Occipital lobe (tissue), 3 donors: ENCODE data around the gene SHISA4. TPM values are rescaled to one million over a fixed set of nuclear protein-coding genes. Genes with fewer than 3 reads are reported as not detected.
"Not testable (repeated sequence)": the region's sequence is repeated elsewhere in the genome, so short reads cannot be mapped to it uniquely, and the experiment has no call there.

ENCODE experiments used
- DNase-seq: peaks from one replicate; lab custom pipeline; 2025; lab: John Stamatoyannopoulos, UW
- small RNA-seq: library from RNA; depleted of rRNA; stranded (forward); fragments of <200 nt; gene quantifications from one replicate; pipeline ENCODE3, GENCODE V24; 2014
- total RNA-seq: library from RNA; depleted of rRNA; stranded (reverse); fragments of >200 nt; gene quantifications from one replicate; pipeline ENCODE4 v1.2.3, GENCODE V29; 2014

Gene SHISA4
- total RNA-seq, 1 donor from 2014 or later: 16.1 TPM

DNA sequence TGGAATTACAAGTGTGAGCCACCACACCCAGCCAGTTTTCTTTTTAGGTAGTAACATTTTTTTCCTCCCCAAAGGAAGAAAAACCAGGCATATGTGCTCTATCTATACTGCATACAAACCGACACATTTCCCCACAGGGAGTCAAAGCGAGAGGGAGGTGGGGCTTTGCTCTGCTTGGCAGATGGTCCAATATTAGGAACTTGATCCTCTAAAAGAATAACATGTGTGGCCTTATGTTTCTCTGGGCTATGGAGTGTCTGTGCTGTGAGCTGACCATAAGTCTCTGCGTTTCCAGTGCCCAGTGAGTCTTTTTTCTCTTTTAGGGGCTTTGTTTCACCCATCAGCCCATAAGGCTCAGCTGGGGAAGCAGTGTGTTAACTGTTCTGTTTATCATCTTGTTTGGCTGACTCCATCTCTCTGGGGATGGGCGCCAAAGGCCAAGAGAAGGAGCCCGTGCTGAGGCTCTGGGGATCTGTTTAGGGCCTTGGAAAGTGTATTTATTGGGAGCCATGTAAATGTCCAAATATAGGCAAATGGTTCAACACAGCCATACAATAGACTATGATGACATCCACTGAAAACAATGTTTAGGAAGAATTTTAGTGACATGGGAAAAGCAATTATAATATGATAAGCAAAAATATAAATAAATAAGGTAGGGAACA lies 37.4 kb downstream of the SHISA4 start:
- DNase-seq: no peak

GRCh38 chr1:201928266-201928665 lies 39.6 kb downstream of the SHISA4 start:
- DNase-seq: no peak

GRCh38 chr1:201930137-201930536 lies 41.4 kb downstream of the SHISA4 start:
- no peak for DNase-seq

DNA sequence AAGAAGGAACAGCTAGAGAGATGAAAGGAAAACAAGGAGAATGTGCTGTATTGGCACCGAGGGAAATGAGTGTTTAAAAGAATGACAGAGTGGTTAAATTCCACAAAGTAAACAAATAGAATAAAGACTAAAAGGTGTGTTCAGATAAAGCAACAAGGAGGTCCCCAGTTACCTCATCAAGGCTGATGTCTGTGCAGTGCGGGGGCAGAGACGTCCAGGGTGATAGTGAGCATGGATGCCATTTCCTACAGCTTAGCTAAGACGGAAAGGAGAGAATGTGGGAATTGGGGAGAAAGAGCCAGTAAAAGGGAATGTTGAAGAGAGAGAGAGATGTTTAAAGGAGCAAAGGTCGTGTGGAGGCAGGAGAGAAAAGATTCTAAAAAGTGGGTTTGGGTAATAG lies 42.1 kb downstream of the SHISA4 start:
- no peak for DNase-seq

DNA sequence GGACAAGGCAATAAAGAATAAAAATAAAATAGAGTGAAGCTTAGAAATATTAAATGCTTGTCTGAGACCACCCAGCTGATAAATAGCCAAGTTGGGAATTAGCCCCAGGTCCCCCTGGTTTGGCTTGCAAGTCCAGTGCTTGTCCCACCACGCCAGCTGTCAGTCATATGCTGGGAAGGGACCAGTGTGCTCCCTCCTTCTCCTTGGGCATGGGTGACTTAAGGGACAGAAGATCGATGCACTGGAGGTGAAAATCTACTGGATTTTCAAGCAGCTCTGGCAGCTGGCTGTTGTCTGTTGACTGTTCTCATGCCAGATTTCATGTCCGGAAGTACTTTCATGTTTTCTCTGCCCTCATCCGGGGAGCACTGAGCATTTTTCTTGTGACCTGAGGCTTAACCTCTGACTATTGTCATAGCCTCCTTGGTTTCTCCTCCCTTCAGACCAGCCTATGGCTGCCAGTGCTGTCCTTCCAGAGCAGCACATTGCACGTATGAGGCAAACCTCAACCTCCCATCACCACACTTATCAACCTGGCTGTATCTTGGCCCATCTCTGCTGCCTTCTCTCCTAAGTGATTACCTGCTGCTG lies 45.2 kb downstream of the SHISA4 start:
- no peak for DNase-seq

- DNase-seq: no peak
Measured at GRCh38 chr1:201937624-201938213, 49.0 kb downstream of the SHISA4 start.

DNA sequence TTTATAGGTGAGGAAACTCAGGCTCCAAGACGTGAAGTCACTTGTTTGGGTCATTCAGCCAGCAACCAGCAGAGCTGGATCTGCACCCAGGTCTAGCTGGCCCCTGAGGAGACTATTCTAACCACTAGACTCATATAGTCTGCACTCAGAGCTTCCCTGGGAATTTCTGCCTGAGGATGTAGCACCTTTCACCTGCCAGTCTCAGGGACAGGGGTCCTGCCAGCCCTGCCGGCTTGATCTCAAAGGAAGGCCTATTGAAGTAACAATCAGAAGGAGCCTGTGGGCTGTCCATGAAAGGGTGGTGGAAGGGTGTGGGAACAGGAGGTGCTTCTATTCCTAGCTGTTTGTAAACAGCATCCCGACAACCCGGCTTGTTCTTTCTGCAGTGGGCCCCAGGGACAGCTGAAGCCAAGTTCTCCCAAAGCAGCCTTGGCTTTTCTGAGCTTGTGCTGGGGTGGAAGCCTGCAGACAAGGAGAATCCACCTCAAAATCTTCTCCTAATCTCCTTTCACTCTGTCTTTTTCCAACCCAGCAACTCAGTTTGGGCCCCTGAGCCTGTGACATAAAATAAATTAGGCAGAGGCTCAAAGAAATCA lies 49.8 kb downstream of the SHISA4 start:
- DNase-seq: no peak

DNA sequence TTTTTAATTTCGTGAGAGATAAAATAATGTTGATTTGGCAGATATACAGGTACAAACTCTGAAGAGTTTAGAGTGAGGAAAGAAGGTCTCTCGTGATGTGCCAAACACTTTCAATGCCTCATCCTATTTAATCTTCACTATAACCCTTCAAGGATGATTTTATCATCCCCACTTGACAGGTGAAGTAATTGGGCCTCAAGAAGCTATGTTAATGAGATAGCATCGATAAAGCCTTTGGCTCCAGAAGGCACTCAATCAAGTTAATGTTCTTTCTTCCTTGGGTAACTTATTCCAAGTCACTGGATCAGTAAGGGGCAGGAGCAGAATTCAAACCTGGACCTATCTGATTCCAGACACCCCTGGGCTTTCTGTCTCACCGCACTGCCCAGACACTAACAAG lies 50.5 kb downstream of the SHISA4 start:
- DNase-seq: no peak

DNA sequence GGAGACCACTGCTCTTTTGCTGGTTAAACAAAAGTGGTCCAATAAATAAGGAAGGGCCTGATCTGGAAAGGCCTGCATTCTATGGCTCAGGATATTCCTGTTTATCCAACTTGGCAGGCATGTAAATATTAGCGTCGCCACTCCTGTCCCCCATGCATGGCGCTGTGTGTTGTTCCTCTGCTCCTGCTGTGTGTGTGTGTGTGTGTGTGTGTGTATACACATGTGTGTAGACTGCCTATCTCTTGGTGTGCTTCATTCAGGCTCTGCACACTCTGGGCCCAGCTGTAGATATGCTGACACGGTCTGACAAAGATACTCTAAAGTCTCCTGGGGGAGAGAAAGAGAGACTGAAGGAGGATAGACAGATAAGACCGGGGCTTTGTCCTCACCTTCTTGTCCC lies 50.9 kb downstream of the SHISA4 start:
- no peak for DNase-seq

DNA sequence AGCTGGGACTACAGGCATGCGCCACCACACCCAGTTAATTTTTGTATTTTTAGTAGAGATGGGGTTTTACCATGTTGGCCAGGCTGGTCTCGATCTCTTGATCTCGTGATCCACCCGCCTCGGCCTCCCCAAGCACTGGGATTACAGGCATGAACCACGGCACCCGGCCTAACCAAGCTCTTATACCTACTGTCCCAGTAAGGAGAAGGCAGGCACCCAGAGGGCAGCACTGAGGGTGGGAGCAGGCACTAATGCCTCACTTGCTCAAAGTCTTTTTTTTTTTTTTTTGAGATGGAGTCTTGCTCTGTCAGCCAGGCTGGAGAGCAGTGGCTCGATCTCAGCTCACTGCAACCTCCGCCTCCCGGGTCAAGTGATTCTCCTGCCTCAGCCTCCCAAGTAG lies 51.6 kb downstream of the SHISA4 start:
- not testable (repeated sequence) for DNase-seq

DNA sequence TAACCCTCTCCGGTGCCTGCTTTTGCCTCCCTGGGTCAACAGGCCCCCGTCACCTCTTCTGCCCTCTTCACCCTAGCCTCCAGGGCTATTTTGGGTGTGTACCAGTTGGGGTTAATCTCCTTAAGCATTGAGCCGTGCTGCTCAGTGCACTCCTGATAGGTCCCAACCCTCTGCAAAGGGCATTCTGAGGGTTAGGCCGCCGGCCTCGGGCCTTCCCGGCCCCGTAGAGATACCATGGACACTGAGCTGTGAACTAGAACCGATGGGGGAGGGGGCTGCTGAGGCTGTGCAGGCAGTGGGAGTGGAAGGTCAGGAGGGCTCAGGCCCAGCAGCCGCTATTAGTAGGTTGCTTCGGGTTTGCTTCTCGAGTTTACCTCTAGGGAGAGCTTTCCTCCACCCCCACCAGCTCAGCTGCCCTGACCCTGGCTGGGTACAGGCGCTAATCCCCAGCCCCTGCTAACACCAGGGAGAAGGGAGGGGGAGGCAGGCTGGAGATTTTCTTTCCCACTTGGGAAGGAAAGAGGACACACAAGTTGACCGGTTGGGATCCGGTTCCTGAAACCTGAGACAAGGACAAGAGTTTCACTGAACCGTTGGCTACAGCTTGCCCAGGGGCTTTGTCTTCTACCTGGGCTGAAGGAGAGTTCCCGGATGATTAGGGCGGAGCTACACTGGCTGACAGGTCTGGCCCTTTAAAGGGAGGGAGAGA lies 52.9 kb downstream of the SHISA4 start:
- DNase-seq: no peak

GRCh38 chr1:201942129-201942495 lies 53.4 kb downstream of the SHISA4 start:
- no peak for DNase-seq

Small RNAs within 50 kb of the gene (small RNA-seq; reads per million reads assigned to genes)
- gene MIR6739: 0.15 reads per million

Other genes starting within 250 kb of the SHISA4 start
- 36.2 TPM for gene IPO9, start 59.7 kb upstream of the SHISA4 start, total RNA-seq
- 0.47 TPM for gene LMOD1, start 57.6 kb downstream of the SHISA4 start, total RNA-seq
- 54.0 TPM for gene TIMM17A, start 66.6 kb downstream of the SHISA4 start, total RNA-seq
- 18.9 TPM for gene RNPEP, start 93.8 kb downstream of the SHISA4 start, total RNA-seq
- 0.31 TPM for gene ELF3, start 121.7 kb downstream of the SHISA4 start, total RNA-seq
- 1.1 TPM for gene GPR37L1, start 234.0 kb downstream of the SHISA4 start, total RNA-seq